K562 (cell line): Measurements from ENCODE around the gene HSPA1B. TPM values are rescaled to one million over a fixed set of nuclear protein-coding genes. Genes with fewer than 3 reads are reported as not detected.

Experiments
- ATAC-seq: fragments of 200-7000 bp; cut with Tn5 transposase; 3 replicates; pipeline ENCODE4 v1.9.1; 2020; ENCODE audit warnings: moderate library complexity
- BruUV-seq: library from RNA; stranded (reverse); fragments of 400-500 nt; replicated peaks from 2 replicates; lab custom pipeline; 2021; lab: Mats Ljungman, UMichigan
- CTCF ChIA-PET: fragments of 300-600 bp; formaldehyde crosslinking; extraction: SDS; loops from one replicate; lab custom pipeline; 2021; ENCODE audit warnings: low intra/inter-chr PET ratio; lab: Yijun Ruan, JAX
- POLR2A ChIA-PET: fragments of 300-600, 350-650 bp; sonication (Branson Sonifier 250); formaldehyde crosslinking; extraction: SDS; loops from one replicate; lab custom pipeline; 2021; ENCODE audit warnings: antibody characterized with exemption, inconsistent platforms; lab: Yijun Ruan, JAX
- DNase-seq, 4 experiments: peaks; one replicate each; pipeline versions ENCODE4 v3.0.0 to v3.0.0-alpha.2; 2011 to 2018; ENCODE audit warnings: low spot score in 3 of 4, mixed read lengths in 3 of 4; ENCODE audit errors: extremely low read depth in 1 of 4
- FAIRE-seq: peaks from 2 replicates; lab custom pipeline; 2011; peaks lifted over from hg19 to GRCh38; lab: Jason Lieb, UNC
- H2AFZ ChIP-seq: 2 replicates; pipeline ENCODE4 v1.6.0; 2011; ENCODE audit warnings: low read depth, low read length, control low read depth, inconsistent platforms
- H3K27ac ChIP-seq: fragments of 200-600 bp; 3 replicates; pipeline ENCODE4 v1.8.0; 2011; ENCODE audit warnings: low read depth, mild to moderate bottlenecking, control low read depth, inconsistent platforms, low read length, moderate library complexity, mixed read lengths; ENCODE audit errors: extremely low read depth
- H3K27me3 ChIP-seq, 2 experiments: fragments of 300-600 bp in 1 of 2; 2 replicates in 1 of 2; 3 replicates in 1 of 2; pipeline versions ENCODE4 v1.6.0 to v1.8.0; 2011; ENCODE audit warnings: inconsistent platforms in 2 of 2, low read length in 2 of 2, mild to moderate bottlenecking in 1 of 2, mixed read lengths in 1 of 2, moderate library complexity in 1 of 2; ENCODE audit not compliant: control insufficient read depth in 2 of 2, insufficient read depth in 2 of 2
- H3K36me3 ChIP-seq: fragments of 300-600 bp; 3 replicates; pipeline ENCODE4 v1.8.0; 2011; ENCODE audit warnings: mild to moderate bottlenecking, low read length, inconsistent platforms; ENCODE audit not compliant: control insufficient read depth, insufficient read depth
- H3K4me1 ChIP-seq, 2 experiments: fragments of 200-600 bp in 1 of 2; replicated peaks in 1 of 2; 2 replicates in 1 of 2; 3 replicates in 1 of 2; pipeline versions ENCODE4 v1.5.1 to v1.8.0; 2011; ENCODE audit warnings: inconsistent platforms in 2 of 2, low read length in 2 of 2, mild to moderate bottlenecking in 1 of 2, mixed read lengths in 1 of 2, moderate library complexity in 1 of 2; ENCODE audit not compliant: control insufficient read depth in 2 of 2, insufficient read depth in 2 of 2
- H3K4me2 ChIP-seq: 2 replicates; pipeline ENCODE4 v1.6.1; 2011; ENCODE audit warnings: low read length, control low read depth, inconsistent platforms, mixed read lengths; ENCODE audit not compliant: insufficient read depth
- H3K4me3 ChIP-seq: fragments of 200-600 bp; sonication (generic), shearing (Covaris generic); 2 replicates; pipeline ENCODE4 v1.5.1; 2016; ENCODE audit warnings: control low read depth, inconsistent platforms
- H3K79me2 ChIP-seq: fragments of 200-600 bp; 3 replicates; pipeline ENCODE4 v1.8.0; 2011; ENCODE audit warnings: low read length, inconsistent platforms; ENCODE audit not compliant: control insufficient read depth, insufficient read depth
- H3K9ac ChIP-seq, 2 experiments: 2 replicates each; pipeline versions ENCODE4 v1.6.0 to v1.6.1; 2011; ENCODE audit warnings: low read depth in 2 of 2, low read length in 2 of 2, control low read depth in 1 of 2, inconsistent platforms in 1 of 2, mild to moderate bottlenecking in 1 of 2, mixed read lengths in 1 of 2; ENCODE audit not compliant: insufficient read depth in 1 of 2
- H3K9me1 ChIP-seq: one replicate; pipeline ENCODE4 v1.6.0; 2011; ENCODE audit warnings: inconsistent platforms, mild to moderate bottlenecking, low read length, moderate library complexity; ENCODE audit not compliant: control insufficient read depth, insufficient read depth
- H3K9me3 ChIP-seq: replicated peaks from 2 replicates; pipeline ENCODE4 v1.5.1; 2011; ENCODE audit warnings: low read depth, low read length, inconsistent platforms; ENCODE audit not compliant: control insufficient read depth, insufficient read depth
- H4K20me1 ChIP-seq: replicated peaks from 2 replicates; pipeline ENCODE4 v1.6.1; 2011; ENCODE audit warnings: low read length, inconsistent platforms, mixed read lengths; ENCODE audit not compliant: control insufficient read depth, insufficient read depth
- CBFB ChIP-seq: sonication (generic); formaldehyde crosslinking; IDR thresholded peaks from 2 replicates; pipeline ENCODE4 v1.4.0; 2020; ENCODE audit warnings: mild to moderate bottlenecking, missing genetic modification reagents
- HDAC6 ChIP-seq: IDR thresholded peaks from 2 replicates; pipeline ENCODE4 v1.6.1; 2012; ENCODE audit warnings: low read depth, mild to moderate bottlenecking, control low read depth, inconsistent platforms, low read length, moderate library complexity
- HEY1 ChIP-seq: fragments of 250-450 bp; sonication (Bioruptor Pico); IDR thresholded peaks from 2 replicates; pipeline ENCODE4 v1.5.0; 2020; ENCODE audit warnings: mild to moderate bottlenecking, moderate library complexity, borderline replicate concordance
- MAZ ChIP-seq, 2 experiments: fragments of 450-650 bp in 1 of 2; sonication (generic) in 1 of 2; formaldehyde crosslinking; IDR thresholded peaks in 1 of 2; conservative IDR thresholded peaks in 1 of 2; 2 replicates each; pipeline versions ENCODE4 v1.4.0 to v1.5.0; 2020; ENCODE audit warnings: mild to moderate bottlenecking in 1 of 2, missing genetic modification reagents in 1 of 2
- NKRF ChIP-seq: fragments of 450-650 bp; IDR thresholded peaks from 2 replicates; pipeline ENCODE4 v1.6.1; 2016; ENCODE audit warnings: borderline replicate concordance
- SMARCE1 ChIP-seq: fragments of 450-650 bp; IDR thresholded peaks from 2 replicates; pipeline ENCODE4 v1.7.1; 2016; ENCODE audit warnings: mild to moderate bottlenecking
- SRF ChIP-seq, 2 experiments: fragments of 250-450, 450-650 bp in 1 of 2; sonication (Bioruptor Pico) in 1 of 2; sonication (generic) in 1 of 2; formaldehyde crosslinking; IDR thresholded peaks; 2 replicates each; pipeline versions ENCODE4 v1.5.0 to v1.5.1; 2020 to 2022; ENCODE audit warnings: mild to moderate bottlenecking in 1 of 2, missing genetic modification reagents in 1 of 2
- ZNF589 ChIP-seq: fragments of 200-800 bp; sonication (Bioruptor generic); IDR thresholded peaks from 2 replicates; pipeline ENCODE4 v1.6.1; 2016; ENCODE audit warnings: low read depth, missing genetic modification characterization, missing compliant biosample characterization
- WGBS: fragments of 100-300 bp; shearing (Covaris generic); methylation state at CpG from one replicate; pipeline ENCODE4 v1.1.6; 2016; ENCODE audit warnings: low coverage, mixed read lengths; ENCODE audit not compliant: insufficient coverage; ENCODE audit errors: missing lambda C conversion rate; 5-methylcytosine and 5-hydroxymethylcytosine counted together
- in situ Hi-C: fragments of 300-500 bp; cut with MboI; formaldehyde crosslinking; loops from 4 replicates; pipeline ENCODE4 v1.15.0; 2018; ENCODE audit warnings: inconsistent platforms, mixed read lengths
- intact Hi-C: fragments of 100-400 bp; cut with micrococcal nuclease; formaldehyde crosslinking; loops from 2 replicates; pipeline ENCODE4 v1.14.2; 2022
- polyA plus RNA-seq, 8 experiments: library from polyadenylated mRNA; depleted of rRNA in 4 of 8; stranded (reverse) in 5 of 8; unstranded in 3 of 8; fragments of >200 nt; fragmentation: Nextera tagmentation in 2 of 8; fragmentation: Illumina TruSeq in 1 of 8; extraction: Ambion mirVana in 2 of 8; extraction: Trizol in 1 of 8; gene quantifications; 2 replicates each; pipeline versions ENCODE4 v1.2.1 to v1.2.3, GENCODE V29; 2011 to 2014; ENCODE audit warnings: inconsistent platforms in 1 of 8, missing spikeins in 1 of 8
- total RNA-seq, 7 experiments: library from RNA; depleted of rRNA in 6 of 7; stranded (reverse); fragments of >200 nt in 6 of 7; fragmentation: Illumina TruSeq in 2 of 7; extraction: Trizol in 2 of 7; gene quantifications; 2 replicates each; pipeline versions ENCODE4 v1.2.1 to v1.2.3, GENCODE V29; 2011 to 2021; ENCODE audit warnings: low replicate concordance in 1 of 7

Gene HSPA1B
- total and polyA plus RNA-seq, 9 of the 15 experiments (the other 6 are each of a cell fraction or from before 2014, with no cell fraction given) = 0.27 to 227 (median 51.2) TPM

DNA sequence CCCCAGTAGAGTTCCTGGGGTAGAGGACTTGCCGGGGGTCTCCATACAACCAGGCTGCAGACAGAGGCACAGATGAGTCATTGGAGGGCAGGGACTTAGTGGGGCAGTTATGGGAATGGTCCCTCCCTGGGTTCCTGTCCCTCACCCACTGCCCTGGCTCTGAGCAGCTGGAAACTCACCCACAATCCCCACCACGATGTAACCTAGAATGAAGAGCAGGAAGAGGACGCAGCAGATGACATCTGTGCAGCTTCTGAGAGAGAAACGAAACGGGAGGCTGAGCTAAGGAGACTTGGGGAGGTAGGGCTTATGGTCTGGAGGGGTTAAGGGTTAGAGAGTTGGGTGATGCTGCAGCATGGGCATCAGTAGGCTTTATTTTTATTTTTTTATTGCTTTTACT lies 48.3 kb downstream of the HSPA1B start:
- 4% methylated on average over 5 of the region's 5 CpGs for WGBS
- Histone ChIP-seq H3K27me3 (no peaks in the 10 kb centered on the region), H3K36me3 (peaks cover 15% of the 10 kb centered on the region; the same call in 2 of the 3 replicates), H3K9me3 (no peaks in the 10 kb centered on the region), H3K4me1 (peaks cover 0 to 33% of the 10 kb centered on the region in 2 experiments; a peak in 3 of 5 replicates), H3K9me1 (no peaks in the 10 kb centered on the region), H3K4me3 (no peak overlapping the region), H2AFZ (no peak overlapping the region), H4K20me1 (no peaks in the 10 kb centered on the region), H3K4me2 (no peak overlapping the region), H3K27ac (no peak overlapping the region), H3K9ac (peak overlapping the region in 1 of 2 experiments; percentile 38; a peak in 1 of 4 replicates), H3K79me2 (no peaks in the 10 kb centered on the region)
- TF ChIP-seq HEY1 (no peak), HDAC6 (no peak), ZNF589 (CRISPR knock-in tag) (no peak), SRF (CRISPR knock-in tag; IDR thresholded peaks at IDR 0.05) (no peak), CBFB (CRISPR knock-in tag) (no peak), MAZ (CRISPR knock-in tag; conservative IDR thresholded peaks at IDR 0.05 in 1 of 2, IDR thresholded peaks at IDR 0.05 in 1 of 2) (no peak), SMARCE1 (no peak), NKRF (no peak)
- no peak for DNase-seq
- ChIA-PET CTCF (no interaction called here), POLR2A (interaction anchor here (0.5 to 3.2 kb wide), 6 partner anchors 8 to 172 kb away, joined by 3 to 42 read pairs (median 3); partner anchors contain the start of genes NEU1 and VARS1)
- FAIRE-seq = no peak
- intact Hi-C loops (no loop called here), in situ Hi-C loops (no loop called here)
- no peak for ATAC-seq
- BruUV-seq = no TSS peak
